Muscle layer of duodenum (tissue), 2 donors: ENCODE measurements around the gene CFAP43.

Experiments
- H3K27ac ChIP-seq: one replicate; pipeline ENCODE4 v1.7.0; 2013; ENCODE audit warnings: mild to moderate bottlenecking, low read length
- H3K27me3 ChIP-seq: one replicate; pipeline ENCODE4 v1.7.0; 2013; ENCODE audit warnings: low read depth, mild to moderate bottlenecking, control low read depth, low read length
- H3K36me3 ChIP-seq, 2 donors: one replicate each; pipeline ENCODE4 v1.7.0; 2013; ENCODE audit warnings: low read length in 2 of 2, control low read depth in 1 of 2, mild to moderate bottlenecking in 1 of 2; ENCODE audit not compliant: insufficient read depth in 2 of 2, control insufficient read depth in 1 of 2
- H3K4me1 ChIP-seq, 2 donors: one replicate each; pipeline ENCODE4 v1.7.0; 2013; ENCODE audit warnings: low read length in 2 of 2, mild to moderate bottlenecking in 2 of 2, control low read depth in 1 of 2, moderate library complexity in 1 of 2; ENCODE audit not compliant: insufficient read depth in 2 of 2, control insufficient read depth in 1 of 2
- H3K4me3 ChIP-seq, 2 donors: one replicate each; pipeline ENCODE4 v1.7.0; 2013; ENCODE audit warnings: low read length in 2 of 2, low read depth in 1 of 2, mild to moderate bottlenecking in 1 of 2
- H3K9me3 ChIP-seq, 2 donors: one replicate each; pipeline ENCODE4 v1.7.0; 2013; ENCODE audit warnings: low read length in 2 of 2, control low read depth in 1 of 2, mild to moderate bottlenecking in 1 of 2; ENCODE audit not compliant: control insufficient read depth in 1 of 2
- donor health status: healthy.

Gene CFAP43

DNA sequence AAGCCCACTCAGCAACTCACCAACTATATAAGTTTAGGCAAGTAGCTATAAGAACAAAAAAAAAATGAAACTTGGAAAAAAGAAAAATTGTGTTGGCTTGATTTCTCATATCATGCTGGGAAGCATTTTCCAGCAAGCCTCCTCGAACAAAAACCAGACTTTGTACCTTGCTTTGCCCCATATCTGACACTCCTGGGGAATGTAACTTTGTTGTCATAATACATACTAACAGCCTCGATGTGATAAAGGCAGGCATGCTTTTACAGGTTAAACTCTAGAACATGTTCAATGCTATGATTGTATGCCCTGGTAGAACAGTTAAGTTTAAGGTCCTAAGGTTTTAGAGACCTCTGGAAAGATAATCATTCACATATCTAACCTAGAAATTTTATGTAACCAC lies 11.6 kb downstream of the CFAP43 start:
- H3K4me3 ChIP-seq: no peak overlapping the region
- peaks cover 4% of the 10 kb centered on the region for H3K27me3 ChIP-seq
- H3K4me1 ChIP-seq: no peaks in the 10 kb centered on the region
- H3K9me3 ChIP-seq: no peaks in the 10 kb centered on the region
- no peaks in the 10 kb centered on the region for H3K36me3 ChIP-seq
- H3K27ac ChIP-seq: no peak overlapping the region

- Histone ChIP-seq H3K36me3 (no peaks in the 10 kb centered on the region), H3K4me1 (no peaks in the 10 kb centered on the region), H3K27ac (no peak overlapping the region), H3K9me3 (no peaks in the 10 kb centered on the region), H3K27me3 (peaks cover 4% of the 10 kb centered on the region), H3K4me3 (no peak overlapping the region)
Observed at GRCh38 chr10:104218751-104219150, 13.4 kb downstream of the CFAP43 start.

DNA sequence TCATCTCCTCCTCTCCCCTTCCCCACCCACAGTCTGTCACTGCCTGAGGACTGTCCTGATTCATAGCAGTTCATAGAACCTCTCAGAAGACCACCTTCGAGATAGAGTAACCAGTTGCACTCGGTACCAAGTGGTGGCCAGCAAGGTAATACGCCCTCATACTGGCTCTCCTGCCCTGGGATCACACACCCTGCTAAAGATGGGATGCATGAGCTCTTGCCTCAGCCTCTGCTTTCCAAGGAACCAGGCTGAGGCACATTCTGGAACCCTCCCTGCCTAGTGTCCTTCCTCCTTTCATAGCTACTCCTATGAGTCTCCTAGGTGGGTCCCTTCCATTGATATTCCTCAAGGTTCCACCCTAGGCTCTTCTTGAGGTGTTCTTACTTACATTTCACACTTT lies 15.5 kb downstream of the CFAP43 start:
- no peaks in the 10 kb centered on the region for H3K36me3 ChIP-seq
- no peak overlapping the region for H3K27ac ChIP-seq
- no peaks in the 10 kb centered on the region for H3K9me3 ChIP-seq
- H3K4me3 ChIP-seq: no peak overlapping the region
- H3K4me1 ChIP-seq: no peaks in the 10 kb centered on the region
- peaks cover 4% of the 10 kb centered on the region for H3K27me3 ChIP-seq

DNA sequence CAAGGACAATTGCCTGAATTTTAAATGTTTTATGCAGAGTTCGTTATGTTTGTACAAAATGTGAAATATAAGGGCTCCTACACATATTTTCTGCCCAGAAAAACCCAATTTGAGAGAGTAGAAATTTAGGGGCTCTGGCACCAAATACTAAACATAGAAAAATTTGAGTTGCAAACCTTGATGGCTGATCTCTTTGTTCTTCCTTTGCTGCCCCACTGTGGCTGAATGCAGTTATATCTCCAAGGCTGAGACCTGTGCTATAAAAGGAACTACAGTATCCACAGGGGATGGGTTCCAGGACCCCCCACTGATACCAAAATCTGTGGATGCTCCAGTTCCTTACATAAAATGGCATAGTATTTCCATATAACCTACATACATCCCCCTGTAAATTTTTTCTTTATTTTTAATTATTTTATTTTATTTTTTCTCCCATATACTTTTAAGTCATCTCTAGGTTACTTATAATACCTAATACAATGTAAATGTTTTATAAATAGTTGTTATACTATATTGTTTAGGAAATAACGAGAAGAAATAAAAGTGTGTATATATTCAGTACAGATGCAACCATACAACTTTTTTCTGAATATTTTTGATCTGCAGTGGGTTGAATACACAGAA lies 22.5 kb downstream of the CFAP43 start:
- Histone ChIP-seq H3K27ac (no peak overlapping the region), H3K27me3 (no peaks in the 10 kb centered on the region), H3K9me3 (no peaks in the 10 kb centered on the region)

DNA sequence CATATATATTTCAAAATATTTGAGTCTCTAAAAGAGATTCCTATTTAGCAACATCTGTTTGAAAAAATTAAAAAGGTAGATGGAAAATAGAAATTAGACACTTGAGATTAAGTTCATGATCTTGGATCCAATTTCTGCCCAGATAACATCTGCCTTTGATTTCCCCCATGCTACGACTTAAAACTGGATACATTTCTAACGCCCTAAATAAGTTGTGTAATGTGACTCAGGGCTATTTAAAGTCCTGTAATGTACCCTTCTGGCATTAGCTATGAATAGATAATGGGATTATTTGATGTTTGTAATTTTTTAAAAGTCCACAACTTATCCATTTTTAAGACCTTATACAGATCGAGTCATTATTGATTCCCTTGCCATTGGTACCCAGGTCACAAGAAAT lies 23.4 kb downstream of the CFAP43 start:
- Histone ChIP-seq H3K36me3 (no peaks in the 10 kb centered on the region), H3K9me3 (no peaks in the 10 kb centered on the region), H3K4me1 (no peaks in the 10 kb centered on the region), H3K27ac (no peak overlapping the region), H3K27me3 (no peaks in the 10 kb centered on the region), H3K4me3 (no peak overlapping the region)

More for the DNA sequence above, 22.5 kb downstream of the CFAP43 start:
- Histone ChIP-seq H3K36me3 (no peaks in the 10 kb centered on the region), H3K4me1 (no peaks in the 10 kb centered on the region), H3K4me3 (no peak overlapping the region)

DNA sequence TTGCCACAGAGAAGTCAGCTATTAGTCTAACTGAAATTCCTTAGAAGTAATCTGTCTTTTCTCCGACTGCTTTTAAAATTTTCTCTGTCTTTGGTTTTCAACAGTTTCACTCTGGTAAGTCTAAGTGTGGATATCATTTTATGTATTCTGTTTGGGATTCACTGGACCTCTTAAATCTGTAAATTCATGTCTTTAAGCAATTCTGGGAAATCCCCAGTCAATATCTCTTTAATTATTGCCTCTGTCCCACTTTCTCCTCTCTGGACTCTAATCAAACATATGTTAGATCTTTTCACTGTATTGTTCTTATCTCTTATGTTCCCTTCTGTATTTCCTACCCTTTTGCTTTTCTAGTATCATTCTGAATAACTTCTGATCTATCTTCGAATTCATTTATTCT lies 29.9 kb downstream of the CFAP43 start:
- Histone ChIP-seq H3K4me3 (no peak overlapping the region), H3K4me1 (no peaks in the 10 kb centered on the region), H3K9me3 (peaks cover 0 to 3% of the 10 kb centered on the region in 2 donors), H3K27me3 (no peaks in the 10 kb centered on the region), H3K36me3 (no peaks in the 10 kb centered on the region), H3K27ac (no peak overlapping the region)

DNA sequence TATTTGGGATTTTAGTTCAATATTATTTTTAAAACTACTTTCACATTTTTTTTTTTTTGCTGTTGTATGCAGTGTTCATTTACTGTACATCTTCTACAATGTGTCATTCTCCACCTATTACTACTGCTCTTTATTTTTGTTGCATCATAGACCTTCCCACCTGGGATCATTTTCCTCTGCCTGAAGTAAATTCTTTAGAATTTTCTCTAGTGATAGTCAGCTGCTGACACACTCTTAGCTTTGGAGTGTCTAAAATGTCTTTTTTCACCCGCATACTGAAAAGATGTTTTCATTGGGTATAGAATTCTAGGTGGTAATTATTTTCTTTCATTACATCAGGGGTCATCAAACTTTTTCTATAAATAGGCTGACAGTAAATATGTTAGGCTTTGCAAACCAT lies 30.5 kb downstream of the CFAP43 start:
- Histone ChIP-seq H3K36me3 (no peaks in the 10 kb centered on the region), H3K4me1 (no peaks in the 10 kb centered on the region), H3K4me3 (no peak overlapping the region), H3K9me3 (peaks cover 0 to 3% of the 10 kb centered on the region in 2 donors), H3K27ac (no peak overlapping the region), H3K27me3 (no peaks in the 10 kb centered on the region)

DNA sequence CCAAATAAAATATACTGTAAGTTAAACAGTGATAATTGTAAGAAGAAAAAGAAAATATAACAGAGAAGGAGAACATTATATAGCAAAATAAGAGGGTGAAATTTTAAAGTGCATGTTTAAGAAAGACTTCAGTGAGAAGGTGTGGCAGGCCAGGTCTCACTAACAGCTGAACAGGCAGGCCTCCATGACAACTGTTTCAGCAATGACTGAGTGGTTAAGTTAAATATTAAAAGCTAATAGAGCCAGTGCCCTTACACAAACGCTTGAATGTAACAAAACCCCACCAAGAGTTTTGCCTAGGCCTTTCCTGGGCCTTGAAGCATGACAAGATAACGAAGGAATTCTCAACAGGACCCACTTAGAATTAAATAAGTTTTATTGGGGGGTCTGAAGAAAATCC lies 32.6 kb downstream of the CFAP43 start:
- Histone ChIP-seq H3K27ac (no peak overlapping the region), H3K4me1 (no peaks in the 10 kb centered on the region), H3K27me3 (no peaks in the 10 kb centered on the region)

DNA sequence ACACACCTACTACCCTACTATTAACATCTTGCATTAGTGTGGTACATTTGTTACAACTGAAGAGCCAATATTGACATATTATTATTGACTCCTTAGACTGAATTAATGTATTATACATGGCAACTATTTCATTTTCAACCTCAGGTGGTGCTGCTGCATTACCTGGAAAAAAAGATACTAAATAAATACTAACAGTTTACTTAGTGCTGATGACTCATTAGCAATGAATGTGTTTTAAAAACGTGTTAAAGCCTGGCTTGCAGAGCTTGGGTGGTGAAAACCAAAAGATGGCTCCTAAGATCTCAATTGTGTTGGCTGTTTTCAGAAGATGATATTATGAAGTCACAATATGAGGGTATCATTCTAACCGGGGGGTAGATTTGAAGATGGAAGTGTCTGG lies 34.8 kb downstream of the CFAP43 start:
- H3K4me1 ChIP-seq: no peaks in the 10 kb centered on the region
- peaks cover 0 to 3% of the 10 kb centered on the region in 2 donors for H3K9me3 ChIP-seq
- H3K4me3 ChIP-seq: no peak overlapping the region
- H3K27ac ChIP-seq: no peak overlapping the region
- H3K27me3 ChIP-seq: no peaks in the 10 kb centered on the region
- H3K36me3 ChIP-seq: no peaks in the 10 kb centered on the region

More for the DNA sequence above, 32.6 kb downstream of the CFAP43 start:
- H3K36me3 ChIP-seq: no peaks in the 10 kb centered on the region
- H3K4me3 ChIP-seq: no peak overlapping the region
- H3K9me3 ChIP-seq: peaks cover 0 to 3% of the 10 kb centered on the region in 2 donors

DNA sequence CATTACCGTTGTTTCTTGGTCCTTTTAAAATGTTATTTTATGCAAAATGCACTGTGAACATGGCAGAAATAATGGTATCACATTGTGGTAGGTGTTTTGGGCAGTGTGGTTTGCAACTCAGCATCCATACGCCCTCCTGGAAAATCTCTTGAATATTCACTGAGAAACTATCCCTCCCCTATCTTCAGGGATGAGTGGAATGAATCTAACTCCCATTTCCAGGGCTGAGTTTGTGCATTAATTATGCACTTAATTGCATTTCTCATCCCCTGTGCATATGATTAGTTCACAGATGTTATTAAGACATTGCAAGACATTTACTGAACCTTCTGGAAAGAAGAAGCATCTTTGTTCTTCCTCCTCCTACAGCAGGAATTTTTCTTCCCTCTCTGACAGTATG lies 36.5 kb downstream of the CFAP43 start:
- no peak overlapping the region for H3K4me3 ChIP-seq
- H3K36me3 ChIP-seq: no peaks in the 10 kb centered on the region
- H3K27ac ChIP-seq: no peak overlapping the region
- H3K27me3 ChIP-seq: no peaks in the 10 kb centered on the region
- no peaks in the 10 kb centered on the region for H3K4me1 ChIP-seq
- H3K9me3 ChIP-seq: no peaks in the 10 kb centered on the region

DNA sequence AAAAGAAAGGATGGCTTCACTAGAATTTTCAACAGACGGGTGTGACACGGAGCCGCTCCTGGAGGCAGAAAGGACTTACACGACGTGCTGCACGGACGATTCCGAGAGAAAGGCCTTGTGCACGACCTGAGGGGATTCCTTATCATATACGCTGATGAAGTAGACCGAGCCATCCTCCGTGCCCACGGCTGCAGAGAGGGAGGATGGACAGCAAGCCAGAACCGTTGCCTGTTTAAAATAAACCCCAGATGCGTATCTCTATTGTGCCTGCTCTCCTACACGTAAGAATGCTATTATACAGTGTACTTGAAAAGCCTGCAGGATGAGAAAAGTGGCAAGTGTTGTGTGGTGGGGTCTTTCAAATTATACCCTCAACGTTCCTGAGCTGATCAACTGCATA lies 38.4 kb downstream of the CFAP43 start:
- Histone ChIP-seq H3K4me1 (no peaks in the 10 kb centered on the region), H3K27me3 (no peaks in the 10 kb centered on the region), H3K27ac (no peak overlapping the region), H3K36me3 (no peaks in the 10 kb centered on the region), H3K9me3 (no peaks in the 10 kb centered on the region), H3K4me3 (no peak overlapping the region)

GRCh38 chr10:104190695-104191094 lies 41.5 kb downstream of the CFAP43 start:
- Histone ChIP-seq H3K4me1 (no peaks in the 10 kb centered on the region), H3K4me3 (no peak overlapping the region), H3K27me3 (no peaks in the 10 kb centered on the region), H3K27ac (no peak overlapping the region), H3K9me3 (no peaks in the 10 kb centered on the region), H3K36me3 (no peaks in the 10 kb centered on the region)
